ENCODE measurements around the gene MED12L.

The MED12L gene

DNA sequence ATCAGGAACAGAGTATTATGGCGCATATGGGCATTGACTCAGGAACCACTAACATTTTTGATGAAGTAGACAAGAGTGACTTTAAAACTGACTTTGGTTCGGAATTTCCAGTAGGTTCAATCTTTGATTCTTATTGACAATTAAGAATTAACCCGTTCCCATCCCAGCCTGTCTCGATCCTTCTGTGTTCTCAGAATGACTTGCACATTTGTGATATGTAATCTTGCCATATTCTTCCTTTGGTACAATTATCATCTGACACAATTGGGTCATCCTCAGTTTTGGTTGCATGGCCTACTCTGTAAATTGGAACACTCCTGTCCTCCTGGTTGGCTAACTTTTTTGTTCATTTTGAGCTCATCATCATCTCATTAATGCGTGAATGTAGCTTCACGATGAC lies 107.1 kb downstream of the MED12L start:
- peaks cover 0 to 3% (median 0%) of the 10 kb centered on the region in 5 donors for H3K36me3 ChIP-seq (ENCODE audit: control insufficient read depth in 5 of 5, insufficient read depth in 5 of 5, low read length in 5 of 5)
- no peaks in the 10 kb centered on the region for H3K9me3 ChIP-seq (ENCODE audit: control insufficient read depth in 5 of 5, low read length in 5 of 5)
- peaks cover 0 to 3% (median 0%) of the 10 kb centered on the region in 5 donors for H3K4me1 ChIP-seq (ENCODE audit: control insufficient read depth in 5 of 5, insufficient read depth in 5 of 5, low read length in 5 of 5)
- no peak overlapping the region for H3K4me3 ChIP-seq (ENCODE audit: low read depth in 1 of 5, low read length in 5 of 5)
- H3K9ac ChIP-seq (ENCODE audit: low read length in 5 of 5), result no peak overlapping the region
- no peaks in the 10 kb centered on the region for H3K27me3 ChIP-seq (ENCODE audit: control insufficient read depth in 5 of 5, insufficient read depth in 4 of 5, low read length in 5 of 5)
- H3K27ac ChIP-seq (ENCODE audit: low read depth, low read length), result no peak overlapping the region

DNA sequence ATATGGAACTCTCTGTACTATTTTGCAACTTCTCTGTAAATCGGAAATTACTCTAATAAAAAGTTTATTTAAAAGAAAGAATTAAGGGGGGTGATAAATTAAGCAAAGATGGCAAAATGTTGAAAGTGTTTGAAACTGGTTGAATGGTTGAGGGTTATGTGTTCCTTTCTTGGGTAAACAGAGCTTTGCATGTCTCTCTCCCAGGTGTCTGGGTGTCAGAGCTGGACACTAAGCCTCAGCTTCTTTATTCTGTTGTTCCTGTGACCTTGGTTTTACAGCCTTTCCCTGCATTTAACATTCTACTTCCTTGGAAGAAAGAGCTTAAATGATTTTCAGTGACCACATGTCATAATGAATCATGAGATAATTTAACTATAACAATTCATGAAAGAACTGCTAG lies 110.4 kb downstream of the MED12L start:
- Histone ChIP-seq H3K9me3 (ENCODE audit: control insufficient read depth in 5 of 5, low read length in 5 of 5) (no peaks in the 10 kb centered on the region), H3K4me3 (ENCODE audit: low read depth in 1 of 5, low read length in 5 of 5) (no peak overlapping the region), H3K27ac (ENCODE audit: low read depth, low read length) (no peak overlapping the region), H3K27me3 (ENCODE audit: control insufficient read depth in 5 of 5, insufficient read depth in 4 of 5, low read length in 5 of 5) (no peaks in the 10 kb centered on the region), H3K36me3 (ENCODE audit: control insufficient read depth in 5 of 5, insufficient read depth in 5 of 5, low read length in 5 of 5) (peaks cover 0 to 3% (median 0%) of the 10 kb centered on the region in 5 donors), H3K9ac (ENCODE audit: low read length in 5 of 5) (no peak overlapping the region), H3K4me1 (ENCODE audit: control insufficient read depth in 5 of 5, insufficient read depth in 5 of 5, low read length in 5 of 5) (no peaks in the 10 kb centered on the region)

GRCh38 chr3:151196434-151196833 lies 111.0 kb downstream of the MED12L start:
- Histone ChIP-seq H3K9me3 (ENCODE audit: control insufficient read depth in 5 of 5, low read length in 5 of 5) (no peaks in the 10 kb centered on the region), H3K4me1 (ENCODE audit: control insufficient read depth in 5 of 5, insufficient read depth in 5 of 5, low read length in 5 of 5) (no peaks in the 10 kb centered on the region), H3K27ac (ENCODE audit: low read depth, low read length) (no peak overlapping the region), H3K9ac (ENCODE audit: low read length in 5 of 5) (no peak overlapping the region), H3K4me3 (ENCODE audit: low read depth in 1 of 5, low read length in 5 of 5) (no peak overlapping the region), H3K36me3 (ENCODE audit: control insufficient read depth in 5 of 5, insufficient read depth in 5 of 5, low read length in 5 of 5) (peaks cover 0 to 3% (median 0%) of the 10 kb centered on the region in 5 donors), H3K27me3 (ENCODE audit: control insufficient read depth in 5 of 5, insufficient read depth in 4 of 5, low read length in 5 of 5) (no peaks in the 10 kb centered on the region)

GRCh38 chr3:151197228-151197627 lies 111.8 kb downstream of the MED12L start:
- no peaks in the 10 kb centered on the region for H3K27me3 ChIP-seq (ENCODE audit: control insufficient read depth in 5 of 5, insufficient read depth in 4 of 5, low read length in 5 of 5)
- H3K9ac ChIP-seq (ENCODE audit: low read length in 5 of 5), result no peak overlapping the region
- peaks cover 0 to 3% (median 0%) of the 10 kb centered on the region in 5 donors for H3K36me3 ChIP-seq (ENCODE audit: control insufficient read depth in 5 of 5, insufficient read depth in 5 of 5, low read length in 5 of 5)
- no peaks in the 10 kb centered on the region for H3K9me3 ChIP-seq (ENCODE audit: control insufficient read depth in 5 of 5, low read length in 5 of 5)
- no peak overlapping the region for H3K27ac ChIP-seq (ENCODE audit: low read depth, low read length)
- H3K4me1 ChIP-seq (ENCODE audit: control insufficient read depth in 5 of 5, insufficient read depth in 5 of 5, low read length in 5 of 5), result no peaks in the 10 kb centered on the region
- no peak overlapping the region for H3K4me3 ChIP-seq (ENCODE audit: low read depth in 1 of 5, low read length in 5 of 5)

DNA sequence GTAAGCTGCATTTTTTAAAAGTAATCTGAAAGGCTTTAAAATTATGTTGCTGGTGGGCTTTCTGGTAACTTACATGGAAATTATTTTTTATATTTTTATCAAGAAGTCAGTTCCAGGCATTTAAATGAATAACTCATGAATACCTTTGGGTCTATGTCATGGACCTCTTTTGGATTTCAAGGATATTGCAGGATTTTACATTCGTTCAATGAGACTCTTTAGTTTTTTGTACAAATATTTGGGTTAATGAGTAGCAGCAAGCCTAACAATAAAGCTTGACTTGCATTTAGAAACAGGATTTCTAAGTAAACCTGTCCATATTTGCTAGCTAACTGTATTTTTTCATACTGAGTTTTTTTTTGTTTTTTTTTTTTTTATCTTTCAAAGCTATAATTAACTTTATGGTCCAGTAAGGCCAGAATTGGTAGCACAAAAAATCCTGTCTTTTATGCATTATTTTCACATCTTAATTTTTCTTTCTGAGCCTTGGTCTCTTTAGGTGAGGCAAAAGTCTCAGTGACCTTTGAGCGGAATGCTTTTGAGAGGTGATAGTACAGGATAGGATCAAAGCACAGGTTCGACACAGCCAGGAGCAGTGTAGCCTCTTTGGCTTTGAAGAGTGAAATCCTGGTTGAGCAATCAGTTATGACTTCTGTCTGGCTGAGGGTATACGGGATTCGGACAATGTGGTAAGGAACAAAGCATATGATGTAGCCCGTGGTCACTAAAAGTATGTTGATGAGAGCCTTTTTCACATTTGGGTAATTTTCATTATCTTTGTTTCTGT lies 112.7 kb downstream of the MED12L start:
- H3K4me1 ChIP-seq (ENCODE audit: control insufficient read depth in 5 of 5, insufficient read depth in 5 of 5, low read length in 5 of 5), result no peaks in the 10 kb centered on the region
- H3K36me3 ChIP-seq (ENCODE audit: control insufficient read depth in 5 of 5, insufficient read depth in 5 of 5, low read length in 5 of 5), result peaks cover 0 to 3% (median 0%) of the 10 kb centered on the region in 5 donors
- no peak overlapping the region for H3K27ac ChIP-seq (ENCODE audit: low read depth, low read length)
- no peak overlapping the region for H3K9ac ChIP-seq (ENCODE audit: low read length in 5 of 5)
- H3K9me3 ChIP-seq (ENCODE audit: control insufficient read depth in 5 of 5, low read length in 5 of 5), result no peaks in the 10 kb centered on the region
- no peaks in the 10 kb centered on the region for H3K27me3 ChIP-seq (ENCODE audit: control insufficient read depth in 5 of 5, insufficient read depth in 4 of 5, low read length in 5 of 5)
- H3K4me3 ChIP-seq (ENCODE audit: low read depth in 1 of 5, low read length in 5 of 5), result no peak overlapping the region

- Histone ChIP-seq H3K4me3 (ENCODE audit: low read depth in 1 of 5, low read length in 5 of 5) (no peak overlapping the region), H3K27me3 (ENCODE audit: control insufficient read depth in 5 of 5, insufficient read depth in 4 of 5, low read length in 5 of 5) (no peaks in the 10 kb centered on the region), H3K9me3 (ENCODE audit: control insufficient read depth in 5 of 5, low read length in 5 of 5) (no peaks in the 10 kb centered on the region), H3K27ac (ENCODE audit: low read depth, low read length) (no peak overlapping the region), H3K36me3 (ENCODE audit: control insufficient read depth in 5 of 5, insufficient read depth in 5 of 5, low read length in 5 of 5) (no peaks in the 10 kb centered on the region), H3K9ac (ENCODE audit: low read length in 5 of 5) (no peak overlapping the region), H3K4me1 (ENCODE audit: control insufficient read depth in 5 of 5, insufficient read depth in 5 of 5, low read length in 5 of 5) (no peaks in the 10 kb centered on the region)
Observed at GRCh38 chr3:151198849-151199248, 113.4 kb downstream of the MED12L start.

GRCh38 chr3:151199554-151200438 lies 114.3 kb downstream of the MED12L start:
- Histone ChIP-seq H3K36me3 (ENCODE audit: control insufficient read depth in 5 of 5, insufficient read depth in 5 of 5, low read length in 5 of 5) (no peaks in the 10 kb centered on the region), H3K9me3 (ENCODE audit: control insufficient read depth in 5 of 5, low read length in 5 of 5) (no peaks in the 10 kb centered on the region), H3K9ac (ENCODE audit: low read length in 5 of 5) (no peak overlapping the region), H3K4me1 (ENCODE audit: control insufficient read depth in 5 of 5, insufficient read depth in 5 of 5, low read length in 5 of 5) (no peaks in the 10 kb centered on the region), H3K27ac (ENCODE audit: low read depth, low read length) (no peak overlapping the region), H3K4me3 (ENCODE audit: low read depth in 1 of 5, low read length in 5 of 5) (no peak overlapping the region), H3K27me3 (ENCODE audit: control insufficient read depth in 5 of 5, insufficient read depth in 4 of 5, low read length in 5 of 5) (no peaks in the 10 kb centered on the region)

DNA sequence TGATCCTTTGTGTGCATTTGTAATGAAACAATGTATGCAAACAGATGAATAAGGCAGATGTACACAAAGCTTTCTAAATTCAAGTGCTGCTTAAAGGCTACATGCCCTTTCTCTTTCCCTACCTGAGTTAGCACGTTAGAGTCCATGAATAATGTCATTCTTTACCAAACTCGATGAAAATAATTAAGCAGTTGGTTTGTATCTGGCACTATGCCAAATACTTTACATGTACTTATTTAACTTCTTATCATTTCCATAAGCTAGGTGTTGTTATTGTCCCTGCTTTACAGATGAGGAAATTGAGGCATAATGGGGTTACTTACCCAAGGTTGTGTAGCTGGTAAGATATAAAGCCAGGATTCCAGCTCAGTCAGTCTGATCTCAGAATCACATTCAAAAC lies 115.1 kb downstream of the MED12L start:
- Histone ChIP-seq H3K27ac (ENCODE audit: low read depth, low read length) (no peak overlapping the region), H3K4me3 (ENCODE audit: low read depth in 1 of 5, low read length in 5 of 5) (no peak overlapping the region)

DNA sequence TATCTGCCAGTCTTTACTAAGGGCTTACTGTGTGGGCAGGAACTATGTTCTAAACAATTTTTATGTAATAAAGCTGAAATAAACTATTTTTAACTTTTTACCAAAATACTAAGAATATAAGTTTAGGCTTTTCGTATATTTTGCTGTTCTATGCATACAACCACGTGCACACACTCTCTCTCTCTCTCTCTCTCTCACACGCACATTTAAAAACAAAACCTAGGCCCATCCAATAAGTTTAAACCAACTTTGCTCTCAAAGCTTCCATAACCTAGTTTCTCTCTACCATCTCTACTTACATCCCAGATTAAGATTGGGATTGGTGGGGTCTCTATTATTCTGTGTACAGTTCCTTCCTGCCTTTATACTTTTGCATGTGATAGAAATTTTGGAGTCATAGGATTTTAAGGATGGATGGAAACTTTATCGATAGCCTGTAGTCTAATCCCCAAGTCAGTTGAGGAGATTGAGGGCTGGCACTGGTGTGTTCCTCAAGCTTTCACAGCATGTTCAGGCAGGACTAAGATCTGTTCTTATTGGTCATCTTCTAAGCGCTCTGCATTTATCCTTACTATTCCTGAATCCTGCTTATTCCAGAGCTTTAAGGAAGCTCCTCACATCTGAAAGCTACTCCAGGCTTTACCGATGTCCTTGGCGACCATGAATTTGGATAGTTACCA lies 115.7 kb downstream of the MED12L start:
- Histone ChIP-seq H3K27ac (ENCODE audit: low read depth, low read length) (no peak overlapping the region), H3K4me3 (ENCODE audit: low read depth in 1 of 5, low read length in 5 of 5) (no peak overlapping the region), H3K4me1 (ENCODE audit: control insufficient read depth in 5 of 5, insufficient read depth in 5 of 5, low read length in 5 of 5) (no peaks in the 10 kb centered on the region), H3K9me3 (ENCODE audit: control insufficient read depth in 5 of 5, low read length in 5 of 5) (no peaks in the 10 kb centered on the region), H3K36me3 (ENCODE audit: control insufficient read depth in 5 of 5, insufficient read depth in 5 of 5, low read length in 5 of 5) (no peaks in the 10 kb centered on the region), H3K9ac (ENCODE audit: low read length in 5 of 5) (no peak overlapping the region), H3K27me3 (ENCODE audit: control insufficient read depth in 5 of 5, insufficient read depth in 4 of 5, low read length in 5 of 5) (no peaks in the 10 kb centered on the region)

More for the DNA sequence above, 115.1 kb downstream of the MED12L start:
- Histone ChIP-seq H3K27me3 (ENCODE audit: control insufficient read depth in 5 of 5, insufficient read depth in 4 of 5, low read length in 5 of 5) (no peaks in the 10 kb centered on the region), H3K36me3 (ENCODE audit: control insufficient read depth in 5 of 5, insufficient read depth in 5 of 5, low read length in 5 of 5) (no peaks in the 10 kb centered on the region), H3K9ac (ENCODE audit: low read length in 5 of 5) (no peak overlapping the region), H3K4me1 (ENCODE audit: control insufficient read depth in 5 of 5, insufficient read depth in 5 of 5, low read length in 5 of 5) (no peaks in the 10 kb centered on the region), H3K9me3 (ENCODE audit: control insufficient read depth in 5 of 5, low read length in 5 of 5) (no peaks in the 10 kb centered on the region)

GRCh38 chr3:151203051-151203420 lies 117.6 kb downstream of the MED12L start, which contains the start of gene GPR171:
GPR171 (minus strand) TSS chr3:151203216; CDS start chr3:151199386, 3,830 bp downstream.
- no peak within 1 kb of the TSS for H3K27ac ChIP-seq (ENCODE audit: low read depth, low read length)

More at GRCh38 chr3:151203051-151203420, 117.6 kb downstream of the MED12L start, which contains the start of gene GPR171:
- no peaks in the 10 kb centered on the region for H3K36me3 ChIP-seq (ENCODE audit: control insufficient read depth in 5 of 5, insufficient read depth in 5 of 5, low read length in 5 of 5)
- H3K4me3 ChIP-seq (ENCODE audit: low read depth in 1 of 5, low read length in 5 of 5), result no peak within 1 kb of the TSS
- no peaks in the 10 kb centered on the region for H3K9me3 ChIP-seq (ENCODE audit: control insufficient read depth in 5 of 5, low read length in 5 of 5)
- H3K27me3 ChIP-seq (ENCODE audit: control insufficient read depth in 5 of 5, insufficient read depth in 4 of 5, low read length in 5 of 5), result no peaks in the 10 kb centered on the region
- H3K4me1 ChIP-seq (ENCODE audit: control insufficient read depth in 5 of 5, insufficient read depth in 5 of 5, low read length in 5 of 5), result peaks cover 0 to 4% (median 0%) of the 10 kb centered on the region in 5 donors
- H3K9ac ChIP-seq (ENCODE audit: low read length in 5 of 5), result no peak within 1 kb of the TSS

Measured in subcutaneous abdominal adipose tissue (tissue), 5 donors.